GM10248 (cell line): ENCODE results near the gene SPRN.

Experiments used
- CTCF ChIA-PET: fragments of 300-600 bp; sonication (Branson Sonifier 250); formaldehyde crosslinking; extraction: SDS; loops from one replicate; lab custom pipeline; 2021; ENCODE audit warnings: antibody characterized with exemption; lab: Yijun Ruan, JAX
- POLR2A ChIA-PET: fragments of 350-650 bp; sonication (Branson Sonifier 250); formaldehyde crosslinking; extraction: SDS; loops from one replicate; lab custom pipeline; 2020; ENCODE audit warnings: antibody characterized with exemption; lab: Yijun Ruan, JAX
- DNase-seq: peaks from one replicate; pipeline ENCODE4 v3.0.0; 2012; ENCODE audit errors: extremely low spot score
- TF ChIP-seq, protein P1 (sequence below): IDR thresholded peaks from 2 replicates; pipeline ENCODE4 v1.5.1; 2012; ENCODE audit warnings: mild to moderate bottlenecking, low read depth; ENCODE audit errors: extremely low read depth, missing control alignments, control extremely low read depth

The SPRN gene

DNA sequence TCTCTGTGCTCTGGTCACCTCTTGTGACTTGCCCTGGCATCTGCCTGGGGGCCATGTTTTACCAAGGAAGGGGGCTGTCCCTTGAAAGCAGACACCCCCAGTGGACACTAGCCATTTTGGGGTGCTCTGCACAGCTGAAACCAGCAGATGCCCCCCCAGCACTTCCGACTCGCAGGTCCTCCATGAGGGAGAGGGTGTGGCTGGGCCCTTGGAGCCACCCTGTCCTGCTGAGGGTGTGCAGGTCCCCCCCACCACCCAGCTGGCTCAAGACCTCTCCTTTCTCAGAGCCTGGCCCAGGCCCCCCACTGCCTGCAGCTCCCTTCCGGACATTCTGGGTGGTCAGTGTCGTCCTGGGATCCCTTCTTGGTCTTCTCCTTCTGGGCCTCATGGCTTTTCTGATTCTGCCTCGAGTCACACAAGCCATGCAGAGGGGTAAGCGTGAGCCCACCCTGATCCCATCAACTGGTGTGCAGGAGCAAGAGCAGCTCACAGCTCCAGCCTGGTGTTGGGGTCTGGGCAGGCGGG, 41.6 kb upstream of the SPRN start:
- POLR2A ChIA-PET = no interaction called here
- CTCF ChIA-PET = interaction anchor here (0.7 kb wide), 1 partner anchor 27 kb away, joined by 3 read pairs; no protein-coding TSS in a partner anchor
- no peak for DNase-seq
- TF ChIP-seq, protein P1, sequence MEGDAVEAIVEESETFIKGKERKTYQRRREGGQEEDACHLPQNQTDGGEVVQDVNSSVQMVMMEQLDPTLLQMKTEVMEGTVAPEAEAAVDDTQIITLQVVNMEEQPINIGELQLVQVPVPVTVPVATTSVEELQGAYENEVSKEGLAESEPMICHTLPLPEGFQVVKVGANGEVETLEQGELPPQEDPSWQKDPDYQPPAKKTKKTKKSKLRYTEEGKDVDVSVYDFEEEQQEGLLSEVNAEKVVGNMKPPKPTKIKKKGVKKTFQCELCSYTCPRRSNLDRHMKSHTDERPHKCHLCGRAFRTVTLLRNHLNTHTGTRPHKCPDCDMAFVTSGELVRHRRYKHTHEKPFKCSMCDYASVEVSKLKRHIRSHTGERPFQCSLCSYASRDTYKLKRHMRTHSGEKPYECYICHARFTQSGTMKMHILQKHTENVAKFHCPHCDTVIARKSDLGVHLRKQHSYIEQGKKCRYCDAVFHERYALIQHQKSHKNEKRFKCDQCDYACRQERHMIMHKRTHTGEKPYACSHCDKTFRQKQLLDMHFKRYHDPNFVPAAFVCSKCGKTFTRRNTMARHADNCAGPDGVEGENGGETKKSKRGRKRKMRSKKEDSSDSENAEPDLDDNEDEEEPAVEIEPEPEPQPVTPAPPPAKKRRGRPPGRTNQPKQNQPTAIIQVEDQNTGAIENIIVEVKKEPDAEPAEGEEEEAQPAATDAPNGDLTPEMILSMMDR = no peak

DNA sequence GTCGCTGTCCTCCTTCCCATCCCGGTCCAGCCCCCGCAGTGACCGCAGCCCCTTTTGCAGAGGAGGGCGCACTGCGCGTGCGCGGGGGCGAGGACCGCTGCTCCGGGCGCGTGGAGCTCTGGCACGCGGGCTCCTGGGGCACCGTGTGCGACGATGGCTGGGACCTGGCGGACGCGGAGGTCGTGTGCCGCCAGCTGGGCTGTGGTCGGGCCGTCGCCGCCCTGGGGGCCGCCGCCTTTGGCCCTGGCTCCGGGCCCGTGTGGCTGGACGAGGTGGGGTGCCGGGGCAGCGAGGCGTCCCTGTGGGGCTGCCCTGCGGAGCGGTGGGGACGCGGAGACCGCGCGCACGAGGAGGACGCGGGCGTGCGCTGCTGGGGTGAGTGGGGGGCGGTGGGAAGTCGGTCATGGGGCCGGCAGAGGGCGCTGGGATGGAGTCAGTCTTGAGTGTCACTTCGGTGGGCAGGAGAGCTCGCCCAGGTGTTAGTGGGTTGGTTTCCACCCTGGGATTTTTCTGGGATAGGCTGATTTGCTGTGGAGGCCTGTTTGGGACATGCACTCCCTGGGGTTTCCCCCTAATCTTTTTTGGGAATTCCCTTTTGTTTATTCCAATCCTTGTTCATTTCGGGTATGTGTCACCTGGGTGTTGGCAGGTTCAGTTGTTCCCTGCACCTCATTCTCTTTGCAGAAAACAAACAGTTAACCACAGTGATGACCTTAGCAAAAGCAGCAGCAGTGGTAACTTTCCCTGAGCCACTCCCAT, 40.9 kb upstream of the SPRN start:
- CTCF ChIA-PET = no interaction called here
- TF ChIP-seq, protein P1 = no peak

DNA sequence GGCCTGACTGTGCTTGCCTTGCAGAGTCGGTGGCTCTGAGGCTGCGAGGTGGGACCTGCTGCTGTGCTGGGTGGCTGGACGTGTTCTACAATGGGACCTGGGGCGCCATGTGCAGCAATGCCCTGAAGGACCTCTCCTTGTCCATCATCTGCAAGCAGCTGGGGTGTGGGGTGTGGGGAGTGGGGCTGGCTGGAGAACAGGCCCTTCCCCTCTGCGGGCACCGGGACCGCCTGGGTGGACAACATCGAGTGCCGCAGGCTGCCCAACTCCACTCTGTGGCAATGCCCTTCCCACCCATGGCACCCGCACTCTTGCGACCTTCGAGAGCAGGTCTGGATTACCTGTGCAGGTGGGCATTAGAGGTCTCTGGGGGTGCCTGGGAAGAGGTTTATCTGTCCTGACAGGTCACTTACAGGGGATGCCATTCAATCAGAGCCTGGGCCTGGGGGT, 40.2 kb upstream of the SPRN start:
- TF ChIP-seq, protein P1 = no peak
- ChIA-PET POLR2A (no interaction called here), CTCF (no interaction called here)
- DNase-seq = peak; percentile 15

More for the DNA sequence above, 40.9 kb upstream of the SPRN start:
- peak; percentile 13 for DNase-seq
- POLR2A ChIA-PET = no interaction called here

DNA sequence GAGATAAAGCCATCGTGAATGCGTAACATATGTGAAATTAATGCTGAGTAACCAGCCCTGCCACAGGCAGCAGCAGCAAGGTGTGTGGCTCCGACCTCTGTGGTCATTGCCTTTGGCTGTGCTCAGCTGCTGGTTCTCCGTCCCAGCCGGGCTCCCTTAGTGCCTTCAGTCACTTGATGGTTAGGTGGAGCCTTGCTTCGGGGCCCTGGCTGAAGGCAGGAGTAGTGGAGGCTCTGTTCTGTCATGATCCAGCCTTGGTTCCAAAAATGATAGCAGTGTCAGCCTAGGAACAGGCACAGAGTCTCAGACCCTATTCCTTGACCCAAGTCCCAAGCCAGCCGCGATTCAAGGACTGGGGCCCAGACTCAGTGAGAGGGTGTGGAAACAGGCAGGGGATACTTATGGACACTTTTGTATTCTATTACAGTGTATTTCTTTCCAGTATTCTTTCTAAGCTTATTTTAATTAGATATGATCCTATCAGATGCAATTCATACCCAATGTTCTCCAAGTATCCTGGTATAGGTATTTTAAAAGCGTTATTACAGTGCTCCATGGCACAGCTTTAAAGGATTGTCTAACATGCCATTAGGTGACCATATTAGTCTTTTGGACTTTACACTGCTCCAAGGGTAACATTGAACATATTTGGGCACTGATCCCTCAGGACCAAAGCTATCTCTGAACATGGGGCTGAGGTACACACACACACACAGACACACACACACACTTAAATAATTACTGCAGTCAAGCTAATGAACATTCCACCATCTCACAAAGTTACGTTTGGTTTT, 38.3 kb upstream of the SPRN start:
- DNase-seq = no peak
- POLR2A ChIA-PET = no interaction called here
- CTCF ChIA-PET = interaction anchor here (1.4 kb wide), 1 partner anchor 24 kb away, joined by 3 read pairs; no protein-coding TSS in a partner anchor
- TF ChIP-seq, protein P1 = no peak

DNA sequence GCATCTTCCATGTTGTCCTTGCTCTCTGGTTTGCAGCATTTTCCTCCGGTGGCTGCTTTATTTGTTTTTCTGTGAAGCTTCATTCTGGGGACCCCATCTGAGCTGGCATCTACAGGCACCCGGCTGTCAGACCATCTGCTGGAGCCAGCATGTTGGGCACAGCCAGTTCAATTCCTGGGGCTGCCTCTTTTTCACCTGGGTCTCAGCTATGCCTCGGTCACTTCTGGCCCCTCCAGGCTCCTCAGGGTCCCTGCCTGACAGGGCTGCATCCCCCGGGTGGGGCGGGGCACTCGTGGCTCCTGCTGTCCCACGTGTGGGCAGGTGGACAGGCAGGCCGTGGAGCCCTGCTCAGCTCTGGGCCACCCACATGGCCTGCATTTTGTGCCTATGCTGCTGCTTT, 37.4 kb upstream of the SPRN start:
- ChIA-PET POLR2A (no interaction called here), CTCF (interaction anchor here (1.4 kb wide), 1 partner anchor 24 kb away, joined by 3 read pairs; no protein-coding TSS in a partner anchor)
- DNase-seq = no peak
- TF ChIP-seq, protein P1 = no peak

DNA sequence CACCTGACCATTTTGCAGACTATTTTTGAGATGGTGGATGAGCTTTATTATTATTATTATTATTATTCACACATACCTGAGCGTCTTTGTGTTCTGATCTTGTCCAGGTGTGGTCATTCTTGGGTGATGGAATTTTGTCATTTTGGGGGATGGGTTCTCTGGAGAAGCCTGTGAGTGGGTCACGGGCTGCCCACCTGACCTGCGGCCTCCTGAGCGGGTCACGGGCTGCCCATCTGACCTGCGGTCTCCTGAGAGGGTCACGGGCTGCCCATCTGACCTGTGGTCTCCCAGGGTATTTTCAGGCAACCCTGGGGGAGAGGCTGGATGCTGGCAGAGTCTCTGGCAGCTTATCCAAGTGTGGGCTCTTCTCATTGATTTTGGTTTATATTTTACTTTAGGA, 36.6 kb upstream of the SPRN start:
- CTCF ChIA-PET = interaction anchor here (1.5 kb wide), 1 partner anchor 22 kb away, joined by 5 read pairs; no protein-coding TSS in a partner anchor
- POLR2A ChIA-PET = no interaction called here
- DNase-seq = no peak
- TF ChIP-seq, protein P1 = no peak
